Measurements from ENCODE around the gene CRIP3.
"Not testable (repeated sequence)": the region's sequence is repeated elsewhere in the genome, so short reads cannot be mapped to it uniquely, and the experiment has no call there.

The CRIP3 gene, protein sequence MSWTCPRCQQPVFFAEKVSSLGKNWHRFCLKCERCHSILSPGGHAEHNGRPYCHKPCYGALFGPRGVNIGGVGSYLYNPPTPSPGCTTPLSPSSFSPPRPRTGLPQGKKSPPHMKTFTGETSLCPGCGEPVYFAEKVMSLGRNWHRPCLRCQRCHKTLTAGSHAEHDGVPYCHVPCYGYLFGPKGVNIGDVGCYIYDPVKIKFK

DNA sequence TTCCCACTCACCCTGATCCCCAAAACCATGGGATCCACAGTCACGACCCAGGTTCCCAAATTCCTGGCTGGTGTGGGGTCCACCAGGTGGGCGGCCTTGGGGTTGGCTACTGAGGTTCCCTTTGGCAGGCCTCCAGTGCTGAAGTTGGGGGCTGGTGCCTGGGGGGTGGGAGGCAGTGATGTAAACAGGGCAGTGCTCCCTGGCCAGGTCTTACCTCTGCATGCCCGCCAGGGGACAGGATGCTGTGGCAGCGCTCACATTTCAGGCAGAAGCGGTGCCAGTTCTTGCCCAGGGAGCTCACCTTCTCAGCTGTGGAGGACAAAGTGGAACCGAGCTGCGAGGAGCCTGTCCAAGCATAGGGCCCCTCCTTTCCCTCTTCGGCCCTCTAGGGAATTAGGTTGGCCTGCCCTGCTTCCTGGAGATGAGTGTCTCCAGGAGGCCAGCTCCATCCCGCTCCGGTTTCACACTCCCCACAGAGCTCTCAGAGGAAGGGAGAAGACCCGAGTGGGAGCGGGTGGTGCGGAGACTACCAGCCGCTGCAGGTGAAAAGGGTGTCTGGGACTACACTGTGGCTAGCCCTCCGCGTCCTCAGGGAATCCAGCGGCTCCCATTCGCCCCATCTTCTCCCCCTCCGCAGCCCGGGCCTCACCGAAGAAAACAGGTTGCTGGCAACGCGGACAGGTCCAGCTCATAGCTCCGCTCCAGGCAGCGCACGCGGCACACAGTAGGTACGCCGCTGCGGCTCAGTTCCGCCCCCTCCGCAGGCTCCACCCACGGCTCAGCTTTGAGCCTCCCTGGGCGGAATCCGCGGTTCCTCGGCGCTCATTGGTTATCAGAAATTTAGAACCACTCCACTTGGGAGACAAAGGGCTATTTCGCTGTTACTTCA lies at the start of gene CRIP3:
TSS of gene CRIP3 (minus strand) at position 726 of the 889 bp plus-strand sequence. CDS start at position 692, 34 bp downstream.
- Histone ChIP-seq H3K4me3 (ENCODE audit: low read depth in 1 of 2, low read length in 2 of 2) (peak within 1 kb of the TSS; percentile 64 to 66), H3K27me3 (ENCODE audit: control insufficient read depth in 1 of 2, insufficient read depth in 2 of 2, low read length in 2 of 2) (peaks cover 0 to 6% of the 10 kb centered on the region in 2 donors), H3K27ac (ENCODE audit: low read depth, low read length) (no peak within 1 kb of the TSS), H3K9ac (ENCODE audit: low read depth in 1 of 2, low read length in 2 of 2) (peak within 1 kb of the TSS; percentile 32 to 33), H3K9me3 (ENCODE audit: control insufficient read depth in 1 of 2, low read length in 2 of 2) (no peaks in the 10 kb centered on the region), H3K36me3 (ENCODE audit: control insufficient read depth in 1 of 2, insufficient read depth in 2 of 2, low read length in 2 of 2) (no peaks in the 10 kb centered on the region), H3K4me1 (ENCODE audit: control insufficient read depth in 1 of 2, insufficient read depth in 2 of 2, low read length in 2 of 2) (peaks cover 6 to 12% of the 10 kb centered on the region in 2 donors)

DNA sequence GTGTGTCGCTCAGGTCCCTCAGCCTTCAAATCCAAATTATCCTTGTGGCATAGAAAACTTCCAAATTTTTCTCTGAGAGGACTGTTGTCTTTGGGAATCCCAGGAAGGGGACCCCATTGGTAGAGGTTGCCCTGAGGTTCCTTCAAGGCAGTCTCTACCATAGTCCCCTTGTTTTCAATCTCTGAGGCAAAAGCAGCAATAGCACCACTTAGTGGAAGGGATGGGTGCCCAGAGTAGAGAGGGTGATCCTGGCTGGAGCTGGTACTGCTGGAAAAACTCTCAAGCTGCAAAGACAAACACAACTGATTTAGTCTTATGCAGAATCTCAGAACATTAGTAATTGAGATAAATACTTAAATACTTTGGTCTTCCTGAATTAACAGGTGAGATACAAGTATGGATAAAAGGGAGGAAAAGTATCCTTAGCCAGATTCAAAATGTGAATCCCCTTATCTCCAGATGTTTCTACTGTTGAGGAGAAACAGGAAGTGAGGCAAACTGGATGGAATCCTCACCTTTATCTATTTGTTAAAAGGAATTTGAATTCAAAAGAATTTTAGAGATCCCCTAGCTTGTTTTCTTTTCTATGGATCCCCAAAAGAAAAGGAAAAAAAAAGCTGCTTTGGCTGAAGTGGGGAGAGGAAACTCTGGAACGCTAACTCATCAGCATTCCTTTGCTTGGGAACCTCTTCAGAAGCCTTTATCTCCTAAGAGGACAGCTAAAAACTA lies 47.4 kb upstream of the CRIP3 start:
- Histone ChIP-seq H3K27me3 (ENCODE audit: control insufficient read depth in 1 of 2, insufficient read depth in 2 of 2, low read length in 2 of 2) (no peaks in the 10 kb centered on the region), H3K27ac (ENCODE audit: low read depth, low read length) (no peak overlapping the region), H3K36me3 (ENCODE audit: control insufficient read depth in 1 of 2, insufficient read depth in 2 of 2, low read length in 2 of 2) (peaks cover 24 to 66% of the 10 kb centered on the region in 2 donors), H3K9me3 (ENCODE audit: control insufficient read depth in 1 of 2, low read length in 2 of 2) (no peaks in the 10 kb centered on the region), H3K4me1 (ENCODE audit: control insufficient read depth in 1 of 2, insufficient read depth in 2 of 2, low read length in 2 of 2) (no peaks in the 10 kb centered on the region), H3K4me3 (ENCODE audit: low read depth in 1 of 2, low read length in 2 of 2) (no peak overlapping the region), H3K9ac (ENCODE audit: low read depth in 1 of 2, low read length in 2 of 2) (no peak overlapping the region)

DNA sequence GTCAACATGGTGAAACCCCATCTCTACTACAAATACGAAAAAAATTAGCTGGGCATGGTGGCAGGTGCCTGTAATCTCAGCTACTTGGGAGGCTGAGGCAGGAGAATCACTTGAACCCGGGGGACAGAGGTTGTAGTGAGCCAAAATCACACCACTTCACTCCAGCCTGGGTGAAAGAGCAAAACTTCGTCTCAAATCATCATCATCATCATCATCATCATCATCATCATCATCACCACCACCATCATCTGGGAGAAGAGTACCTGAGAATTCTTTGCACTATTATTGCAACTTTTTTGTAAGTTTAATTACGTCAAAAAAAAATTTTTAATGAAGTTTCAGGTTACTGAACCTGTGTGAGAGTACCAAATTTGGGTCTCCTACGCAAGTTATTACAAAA lies 43.3 kb upstream of the CRIP3 start:
- H3K27ac ChIP-seq (ENCODE audit: low read depth, low read length); H3K27me3 ChIP-seq (ENCODE audit: control insufficient read depth in 1 of 2, insufficient read depth in 2 of 2, low read length in 2 of 2); H3K9me3 ChIP-seq (ENCODE audit: control insufficient read depth in 1 of 2, low read length in 2 of 2); H3K4me1 ChIP-seq (ENCODE audit: control insufficient read depth in 1 of 2, insufficient read depth in 2 of 2, low read length in 2 of 2); H3K4me3 ChIP-seq (ENCODE audit: low read depth in 1 of 2, low read length in 2 of 2); H3K9ac ChIP-seq (ENCODE audit: low read depth in 1 of 2, low read length in 2 of 2): not testable (repeated sequence)
- H3K36me3 ChIP-seq (ENCODE audit: control insufficient read depth in 1 of 2, insufficient read depth in 2 of 2, low read length in 2 of 2): peaks cover 20 to 65% of the 10 kb centered on the region in 2 donors

DNA sequence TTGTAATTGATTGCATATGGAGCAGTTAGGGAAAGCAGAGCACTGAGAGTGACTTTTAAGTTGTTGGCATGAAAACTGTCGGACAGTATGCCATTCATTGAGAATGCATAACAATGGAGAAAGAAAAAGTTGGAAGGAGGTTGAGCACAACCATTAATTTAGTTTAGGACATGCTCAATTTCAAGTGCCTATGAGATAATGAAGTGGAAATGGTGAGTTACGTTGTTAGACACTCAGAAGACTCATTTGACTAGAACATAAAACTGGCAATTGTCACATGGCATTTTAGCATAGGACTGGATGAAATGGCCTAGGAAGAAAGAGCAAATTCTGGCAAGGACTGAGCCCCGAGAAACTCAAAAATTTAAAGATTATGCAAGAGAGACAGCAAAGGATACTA lies 38.8 kb upstream of the CRIP3 start:
- H3K27me3 ChIP-seq (ENCODE audit: control insufficient read depth in 1 of 2, insufficient read depth in 2 of 2, low read length in 2 of 2): no peaks in the 10 kb centered on the region
- no peak overlapping the region for H3K4me3 ChIP-seq (ENCODE audit: low read depth in 1 of 2, low read length in 2 of 2)
- H3K4me1 ChIP-seq (ENCODE audit: control insufficient read depth in 1 of 2, insufficient read depth in 2 of 2, low read length in 2 of 2): no peaks in the 10 kb centered on the region
- no peaks in the 10 kb centered on the region for H3K9me3 ChIP-seq (ENCODE audit: control insufficient read depth in 1 of 2, low read length in 2 of 2)
- H3K36me3 ChIP-seq (ENCODE audit: control insufficient read depth in 1 of 2, insufficient read depth in 2 of 2, low read length in 2 of 2): peaks cover 24 to 64% of the 10 kb centered on the region in 2 donors
- no peak overlapping the region for H3K9ac ChIP-seq (ENCODE audit: low read depth in 1 of 2, low read length in 2 of 2)
- no peak overlapping the region for H3K27ac ChIP-seq (ENCODE audit: low read depth, low read length)

DNA sequence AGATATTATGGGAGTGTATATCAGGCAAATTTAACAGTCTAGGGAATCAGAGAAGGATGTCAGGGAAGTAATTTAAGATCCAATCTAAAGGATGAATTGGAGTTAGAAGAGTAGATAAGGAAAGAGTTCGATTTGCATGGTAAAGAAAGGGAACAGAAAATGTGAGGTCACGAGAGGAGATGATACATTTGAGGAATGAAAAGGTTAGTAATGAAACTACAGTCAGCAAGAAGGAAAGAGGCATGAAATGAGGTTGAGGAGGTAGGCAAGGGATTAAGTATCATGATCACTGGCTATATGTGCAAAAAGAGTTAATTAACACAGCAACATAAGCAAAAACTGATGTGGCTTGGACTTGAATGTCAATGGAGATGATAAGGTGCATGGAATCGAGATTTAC lies 38.4 kb upstream of the CRIP3 start:
- Histone ChIP-seq H3K36me3 (ENCODE audit: control insufficient read depth in 1 of 2, insufficient read depth in 2 of 2, low read length in 2 of 2) (peaks cover 25 to 66% of the 10 kb centered on the region in 2 donors), H3K4me1 (ENCODE audit: control insufficient read depth in 1 of 2, insufficient read depth in 2 of 2, low read length in 2 of 2) (no peaks in the 10 kb centered on the region), H3K9me3 (ENCODE audit: control insufficient read depth in 1 of 2, low read length in 2 of 2) (no peaks in the 10 kb centered on the region), H3K4me3 (ENCODE audit: low read depth in 1 of 2, low read length in 2 of 2) (no peak overlapping the region), H3K27ac (ENCODE audit: low read depth, low read length) (no peak overlapping the region), H3K9ac (ENCODE audit: low read depth in 1 of 2, low read length in 2 of 2) (no peak overlapping the region), H3K27me3 (ENCODE audit: control insufficient read depth in 1 of 2, insufficient read depth in 2 of 2, low read length in 2 of 2) (no peaks in the 10 kb centered on the region)

DNA sequence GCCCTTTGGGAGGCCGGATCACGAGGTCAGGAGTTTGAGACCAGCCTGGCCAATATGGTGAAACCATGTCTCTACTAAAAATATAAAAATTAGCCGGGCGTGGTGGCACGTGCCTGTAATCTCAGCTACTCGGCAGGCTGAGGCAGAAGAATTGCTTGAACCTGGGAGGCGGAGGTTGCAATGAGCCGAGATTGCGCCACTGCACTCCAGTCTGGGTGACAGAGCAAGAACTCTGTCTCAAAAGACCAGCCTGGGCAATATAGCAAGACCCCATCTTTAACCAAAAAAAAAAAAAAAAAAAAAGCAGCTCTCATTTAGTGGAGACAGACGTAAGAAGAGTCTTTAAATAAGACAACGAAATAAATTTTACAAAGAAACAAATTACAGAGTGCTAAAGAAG lies 37.6 kb upstream of the CRIP3 start:
- not testable (repeated sequence) for H3K4me3 ChIP-seq (ENCODE audit: low read depth in 1 of 2, low read length in 2 of 2); H3K9me3 ChIP-seq (ENCODE audit: control insufficient read depth in 1 of 2, low read length in 2 of 2); H3K9ac ChIP-seq (ENCODE audit: low read depth in 1 of 2, low read length in 2 of 2); H3K27me3 ChIP-seq (ENCODE audit: control insufficient read depth in 1 of 2, insufficient read depth in 2 of 2, low read length in 2 of 2); H3K4me1 ChIP-seq (ENCODE audit: control insufficient read depth in 1 of 2, insufficient read depth in 2 of 2, low read length in 2 of 2); H3K27ac ChIP-seq (ENCODE audit: low read depth, low read length)
- peaks cover 25 to 66% of the 10 kb centered on the region in 2 donors for H3K36me3 ChIP-seq (ENCODE audit: control insufficient read depth in 1 of 2, insufficient read depth in 2 of 2, low read length in 2 of 2)

DNA sequence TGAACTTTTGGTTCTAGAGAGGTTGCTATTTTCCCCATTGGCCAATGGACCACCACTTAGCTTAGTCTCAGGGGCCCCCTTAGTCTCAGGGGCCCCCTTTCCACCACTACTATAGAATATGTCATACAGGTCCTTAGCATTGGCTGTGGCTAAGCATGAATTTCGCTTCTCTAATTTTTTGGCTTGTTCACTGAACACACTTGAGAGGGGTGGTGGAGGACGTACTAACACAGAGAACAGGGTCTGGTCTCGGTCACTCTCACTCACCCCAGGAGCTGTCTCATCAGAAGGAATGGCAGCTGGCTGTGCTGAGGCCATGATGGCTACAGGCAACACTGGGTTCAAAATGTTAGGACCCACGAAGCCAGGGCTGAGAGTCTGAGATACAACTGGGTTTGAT lies 30.5 kb upstream of the CRIP3 start:
- no peak overlapping the region for H3K27ac ChIP-seq (ENCODE audit: low read depth, low read length)
- no peaks in the 10 kb centered on the region for H3K27me3 ChIP-seq (ENCODE audit: control insufficient read depth in 1 of 2, insufficient read depth in 2 of 2, low read length in 2 of 2)
- H3K9me3 ChIP-seq (ENCODE audit: control insufficient read depth in 1 of 2, low read length in 2 of 2): no peaks in the 10 kb centered on the region
- no peak overlapping the region for H3K4me3 ChIP-seq (ENCODE audit: low read depth in 1 of 2, low read length in 2 of 2)
- peaks cover 25 to 48% of the 10 kb centered on the region in 2 donors for H3K36me3 ChIP-seq (ENCODE audit: control insufficient read depth in 1 of 2, insufficient read depth in 2 of 2, low read length in 2 of 2)
- H3K4me1 ChIP-seq (ENCODE audit: control insufficient read depth in 1 of 2, insufficient read depth in 2 of 2, low read length in 2 of 2): peaks cover 7 to 16% of the 10 kb centered on the region in 2 donors
- H3K9ac ChIP-seq (ENCODE audit: low read depth in 1 of 2, low read length in 2 of 2): no peak overlapping the region

DNA sequence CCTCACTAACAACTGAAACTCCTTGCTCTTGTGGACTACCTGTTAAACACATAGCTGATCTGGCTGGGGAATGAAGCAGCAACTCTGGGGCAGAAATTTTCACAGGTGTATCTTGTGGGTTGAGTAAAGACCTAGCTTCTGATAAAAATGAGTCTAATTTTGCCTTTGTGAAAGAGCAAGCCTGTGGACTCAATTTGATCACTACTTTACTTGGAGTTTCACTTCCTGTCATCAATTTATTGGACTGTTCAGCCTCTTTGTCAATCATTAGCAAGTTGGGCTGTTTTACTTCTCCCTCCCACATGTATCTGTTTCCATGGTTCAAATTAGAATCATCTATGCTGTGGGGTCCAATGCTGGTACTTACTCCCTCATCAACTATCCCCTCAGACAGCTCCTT lies 29.6 kb upstream of the CRIP3 start:
- Histone ChIP-seq H3K27ac (ENCODE audit: low read depth, low read length) (no peak overlapping the region), H3K9ac (ENCODE audit: low read depth in 1 of 2, low read length in 2 of 2) (no peak overlapping the region), H3K27me3 (ENCODE audit: control insufficient read depth in 1 of 2, insufficient read depth in 2 of 2, low read length in 2 of 2) (no peaks in the 10 kb centered on the region), H3K36me3 (ENCODE audit: control insufficient read depth in 1 of 2, insufficient read depth in 2 of 2, low read length in 2 of 2) (peaks cover 22 to 41% of the 10 kb centered on the region in 2 donors), H3K4me1 (ENCODE audit: control insufficient read depth in 1 of 2, insufficient read depth in 2 of 2, low read length in 2 of 2) (peaks cover 10 to 19% of the 10 kb centered on the region in 2 donors), H3K4me3 (ENCODE audit: low read depth in 1 of 2, low read length in 2 of 2) (no peak overlapping the region), H3K9me3 (ENCODE audit: control insufficient read depth in 1 of 2, low read length in 2 of 2) (no peaks in the 10 kb centered on the region)

DNA sequence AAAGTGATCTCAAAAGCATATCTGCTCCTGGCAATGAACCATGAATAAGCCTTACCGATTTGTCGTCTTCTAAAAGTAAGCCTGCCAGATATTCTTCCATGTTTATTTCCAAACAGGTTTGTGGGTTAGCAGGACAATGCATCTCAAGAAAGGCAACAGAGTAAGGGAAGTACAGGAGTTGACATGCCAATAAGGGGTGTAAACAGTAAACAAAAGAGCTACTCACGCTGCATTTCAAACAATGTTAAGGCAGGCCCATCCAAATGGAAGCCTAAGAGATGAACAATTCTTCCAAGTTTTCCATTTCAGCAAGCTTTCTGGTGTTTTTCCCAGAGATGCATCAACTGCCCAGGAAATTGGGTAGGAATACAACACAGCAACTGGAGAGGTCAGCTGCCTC lies 27.8 kb upstream of the CRIP3 start:
- H3K27me3 ChIP-seq (ENCODE audit: control insufficient read depth in 1 of 2, insufficient read depth in 2 of 2, low read length in 2 of 2): no peaks in the 10 kb centered on the region
- no peak overlapping the region for H3K9ac ChIP-seq (ENCODE audit: low read depth in 1 of 2, low read length in 2 of 2)
- H3K4me1 ChIP-seq (ENCODE audit: control insufficient read depth in 1 of 2, insufficient read depth in 2 of 2, low read length in 2 of 2): peaks cover 10 to 19% of the 10 kb centered on the region in 2 donors
- no peak overlapping the region for H3K4me3 ChIP-seq (ENCODE audit: low read depth in 1 of 2, low read length in 2 of 2)
- no peaks in the 10 kb centered on the region for H3K9me3 ChIP-seq (ENCODE audit: control insufficient read depth in 1 of 2, low read length in 2 of 2)
- no peak overlapping the region for H3K27ac ChIP-seq (ENCODE audit: low read depth, low read length)
- peaks cover 15 to 25% of the 10 kb centered on the region in 2 donors for H3K36me3 ChIP-seq (ENCODE audit: control insufficient read depth in 1 of 2, insufficient read depth in 2 of 2, low read length in 2 of 2)

DNA sequence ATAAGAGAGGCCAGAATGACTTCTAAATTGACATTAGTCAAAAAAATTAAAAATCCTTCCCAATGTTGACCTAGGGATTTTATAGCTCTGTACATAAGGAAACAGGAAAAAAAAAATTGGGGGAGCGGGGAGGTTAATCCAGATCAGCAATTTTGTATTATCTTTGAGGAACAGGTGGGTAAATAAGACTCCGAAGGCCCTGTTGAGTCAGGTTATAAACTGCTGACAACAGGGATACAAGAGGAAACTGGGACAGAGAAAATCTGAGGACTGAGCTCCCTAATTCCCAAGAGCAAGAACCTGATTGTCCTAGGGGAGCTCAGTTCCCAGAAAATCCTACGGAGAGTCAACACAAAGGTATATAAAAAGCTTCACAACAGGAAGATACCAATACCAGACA lies 26.8 kb upstream of the CRIP3 start:
- H3K27ac ChIP-seq (ENCODE audit: low read depth, low read length): no peak overlapping the region
- peaks cover 10 to 19% of the 10 kb centered on the region in 2 donors for H3K4me1 ChIP-seq (ENCODE audit: control insufficient read depth in 1 of 2, insufficient read depth in 2 of 2, low read length in 2 of 2)
- no peaks in the 10 kb centered on the region for H3K27me3 ChIP-seq (ENCODE audit: control insufficient read depth in 1 of 2, insufficient read depth in 2 of 2, low read length in 2 of 2)
- H3K4me3 ChIP-seq (ENCODE audit: low read depth in 1 of 2, low read length in 2 of 2): no peak overlapping the region
- peaks cover 15 to 18% of the 10 kb centered on the region in 2 donors for H3K36me3 ChIP-seq (ENCODE audit: control insufficient read depth in 1 of 2, insufficient read depth in 2 of 2, low read length in 2 of 2)
- H3K9me3 ChIP-seq (ENCODE audit: control insufficient read depth in 1 of 2, low read length in 2 of 2): no peaks in the 10 kb centered on the region
- H3K9ac ChIP-seq (ENCODE audit: low read depth in 1 of 2, low read length in 2 of 2): no peak overlapping the region

Measured in duodenal mucosa (tissue), 2 donors.